Left lung (tissue), 10 donors: Measurements from ENCODE around the gene WWC1. TPM values are rescaled to one million over a fixed set of nuclear protein-coding genes. Genes with fewer than 3 reads are reported as not detected.
A peak's percentile ranks its signal among the peaks of the same experiment; 100 is the strongest.

Experiments
- ATAC-seq: fragments of 200-7000 bp; cut with Tn5 transposase; one replicate; pipeline ENCODE4 v1.9.1; 2020; ENCODE audit warnings: moderate library complexity
- DNase-seq, 4 donors: peaks; one replicate each; pipeline ENCODE4 v3.0.0-alpha.2; 2013 to 2020
- H3K27ac ChIP-seq, 2 donors: fragments of 200-600 bp; sonication (generic) in 1 of 2; one replicate each; pipeline versions ENCODE4 v1.5.0 to v1.8.0; 2020 to 2021
- H3K27me3 ChIP-seq, 2 donors: fragments of 200-600 bp; sonication (generic) in 1 of 2; one replicate each; pipeline versions ENCODE4 v1.5.0 to v1.8.0; 2020 to 2021
- H3K36me3 ChIP-seq, 2 donors: fragments of 200-600 bp; sonication (generic) in 1 of 2; one replicate each; pipeline versions ENCODE4 v1.5.0 to v1.8.0; 2020 to 2021
- H3K4me1 ChIP-seq, 2 donors: fragments of 200-600 bp; one replicate each; pipeline ENCODE4 v1.8.0; 2021
- H3K4me3 ChIP-seq, 2 donors: fragments of 200-600 bp; sonication (generic) in 1 of 2; one replicate each; pipeline versions ENCODE4 v1.5.0 to v1.8.0; 2020 to 2021; ENCODE audit warnings: mild to moderate bottlenecking in 1 of 2
- H3K9me3 ChIP-seq, 2 donors: fragments of 200-600 bp; sonication (generic) in 1 of 2; one replicate each; pipeline versions ENCODE4 v1.5.0 to v1.8.0; 2020 to 2021
- intact Hi-C, 2 donors: fragments of 100-400 bp; cut with DNase I; formaldehyde crosslinking; loops; one replicate each; pipeline versions ENCODE4 v1.11.2 to v1.14.2; 2022
- polyA plus RNA-seq, 6 donors: library from polyadenylated mRNA; unstranded; fragments of 120-200 nt; gene quantifications; one replicate each; pipeline ENCODE4 v1.2.1, GENCODE V29; 2013; ENCODE audit not compliant: insufficient read length in 6 of 6
- total RNA-seq, 2 donors: library from RNA; stranded (reverse); fragmentation: NEBNext Ultra II Directional; extraction: Animal tissue kit (Norgen Biotek cat#: 25700); gene quantifications; one replicate each; pipeline ENCODE4 v1.2.1, GENCODE V29; 2021
- TF ChIP-seq, protein P1 (sequence below), 2 donors: fragments of 200-600 bp; sonication (generic) in 1 of 2; IDR thresholded peaks; one replicate each; pipeline versions ENCODE4 v1.5.0 to v1.8.0; 2021; ENCODE audit warnings: antibody characterized with exemption in 2 of 2
- donor health status: DM: no; HTN: yes; CAD: no.
- donor health status: DM: no; HTN: no; CAD: no.

Gene WWC1
- total and polyA plus RNA-seq, 8 donors, result 59.6 to 128 (median 86.1) TPM

DNA sequence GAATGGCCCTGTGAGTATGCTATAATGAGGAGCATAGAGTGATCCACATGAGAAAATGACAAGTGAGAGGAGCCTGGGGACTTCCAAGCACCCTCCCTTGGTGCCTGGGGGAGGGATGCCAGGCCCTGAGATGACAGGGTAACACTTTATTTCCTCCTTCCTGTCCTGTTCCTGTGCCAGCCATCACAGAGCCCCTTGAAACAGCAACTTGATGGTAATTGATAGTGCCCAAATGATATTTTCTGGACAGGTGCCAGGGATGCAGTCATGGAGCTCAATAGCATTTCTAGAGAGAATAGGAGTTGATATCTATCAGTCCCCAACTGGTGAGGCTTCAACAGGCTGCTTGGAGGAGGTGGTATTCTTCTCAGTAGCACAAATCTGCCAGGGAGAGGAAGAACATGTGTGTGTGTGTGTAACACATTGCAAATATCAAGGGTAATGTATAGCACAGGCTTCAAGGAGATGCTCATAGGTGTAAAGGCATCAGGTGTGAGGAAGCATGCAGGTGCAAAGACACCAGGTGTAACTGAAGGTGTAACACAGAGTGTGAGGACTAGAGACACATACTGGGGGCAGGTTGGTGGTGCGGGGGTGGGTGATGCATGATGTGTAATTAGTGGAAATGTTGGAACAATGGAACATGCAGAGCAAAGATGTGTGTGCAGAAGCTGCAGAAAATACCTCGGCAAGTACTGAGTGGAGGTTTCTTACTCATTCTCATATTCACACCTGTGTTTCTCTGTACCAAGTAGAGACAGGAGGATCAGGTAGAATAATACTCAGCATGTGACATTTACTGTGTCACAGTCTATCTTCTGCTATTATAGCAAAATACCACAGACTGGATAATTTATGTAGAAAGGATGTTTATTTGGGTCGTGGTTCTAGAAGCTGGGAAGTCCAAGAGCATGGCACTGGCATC is 18.1 kb upstream of the WWC1 start:
- no peak for ATAC-seq
- H3K4me1 ChIP-seq, result peaks cover 0 to 16% of the 10 kb centered on the region in 2 donors
- peaks cover 0 to 8% of the 10 kb centered on the region in 2 donors for H3K27me3 ChIP-seq
- H3K36me3 ChIP-seq, result no peaks in the 10 kb centered on the region
- intact Hi-C loops, result no loop called here
- TF ChIP-seq, protein P1, sequence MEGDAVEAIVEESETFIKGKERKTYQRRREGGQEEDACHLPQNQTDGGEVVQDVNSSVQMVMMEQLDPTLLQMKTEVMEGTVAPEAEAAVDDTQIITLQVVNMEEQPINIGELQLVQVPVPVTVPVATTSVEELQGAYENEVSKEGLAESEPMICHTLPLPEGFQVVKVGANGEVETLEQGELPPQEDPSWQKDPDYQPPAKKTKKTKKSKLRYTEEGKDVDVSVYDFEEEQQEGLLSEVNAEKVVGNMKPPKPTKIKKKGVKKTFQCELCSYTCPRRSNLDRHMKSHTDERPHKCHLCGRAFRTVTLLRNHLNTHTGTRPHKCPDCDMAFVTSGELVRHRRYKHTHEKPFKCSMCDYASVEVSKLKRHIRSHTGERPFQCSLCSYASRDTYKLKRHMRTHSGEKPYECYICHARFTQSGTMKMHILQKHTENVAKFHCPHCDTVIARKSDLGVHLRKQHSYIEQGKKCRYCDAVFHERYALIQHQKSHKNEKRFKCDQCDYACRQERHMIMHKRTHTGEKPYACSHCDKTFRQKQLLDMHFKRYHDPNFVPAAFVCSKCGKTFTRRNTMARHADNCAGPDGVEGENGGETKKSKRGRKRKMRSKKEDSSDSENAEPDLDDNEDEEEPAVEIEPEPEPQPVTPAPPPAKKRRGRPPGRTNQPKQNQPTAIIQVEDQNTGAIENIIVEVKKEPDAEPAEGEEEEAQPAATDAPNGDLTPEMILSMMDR (IDR thresholded peaks at IDR 0.05), result no peak
- no peaks in the 10 kb centered on the region for H3K9me3 ChIP-seq
- H3K4me3 ChIP-seq, result no peak overlapping the region
- DNase-seq, result no peak
- no peak overlapping the region for H3K27ac ChIP-seq

DNA sequence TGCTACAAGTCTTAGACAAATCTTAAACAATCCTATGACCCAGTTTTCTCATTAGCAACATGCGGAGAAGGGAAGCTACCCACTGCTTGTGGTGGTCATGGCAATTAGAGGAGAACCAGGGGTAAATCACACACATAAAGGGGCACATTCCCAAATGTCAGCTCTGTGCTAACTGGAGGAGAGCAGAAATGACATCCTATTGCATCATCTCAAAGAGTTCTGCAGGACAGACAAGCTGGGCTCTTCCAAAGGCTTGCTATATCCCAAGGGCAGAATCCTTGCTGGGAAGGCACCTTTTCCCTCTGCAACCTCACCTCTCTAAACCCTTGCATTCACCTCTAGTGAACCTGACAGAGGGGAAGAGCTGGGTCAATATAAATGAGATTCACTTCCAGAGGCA is 17.0 kb upstream of the WWC1 start:
- no peak overlapping the region for H3K4me3 ChIP-seq
- H3K4me1 ChIP-seq, result peaks cover 0 to 9% of the 10 kb centered on the region in 2 donors
- H3K27ac ChIP-seq, result no peak overlapping the region
- H3K36me3 ChIP-seq, result no peaks in the 10 kb centered on the region
- DNase-seq (no peak), ATAC-seq (no peak)
- no peaks in the 10 kb centered on the region for H3K9me3 ChIP-seq
- TF ChIP-seq, protein P1 (IDR thresholded peaks at IDR 0.05), result no peak
- peaks cover 0 to under 1% of the 10 kb centered on the region in 2 donors for H3K27me3 ChIP-seq
- intact Hi-C loops, result no loop called here

DNA sequence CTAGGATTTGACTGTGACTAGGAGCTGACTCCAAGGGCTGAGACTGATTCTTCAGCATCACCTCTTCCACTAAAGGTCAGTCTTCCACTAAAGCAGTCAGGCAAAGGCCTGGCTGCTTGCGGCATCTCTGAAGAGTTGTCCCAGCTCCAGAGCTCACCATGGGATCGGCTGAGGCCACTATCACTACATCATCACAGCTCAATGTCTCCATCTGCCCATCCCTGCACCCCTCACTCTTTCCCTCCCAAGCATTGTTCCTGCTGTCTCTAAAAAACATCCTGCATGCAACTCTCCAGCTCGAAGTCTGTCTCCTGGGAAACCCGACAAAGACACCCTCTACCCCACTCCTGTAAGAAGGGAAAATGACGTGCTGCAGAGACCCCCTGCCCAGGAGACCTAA is 15.5 kb upstream of the WWC1 start:
- no peak for DNase-seq
- H3K27ac ChIP-seq, result no peak overlapping the region
- no peaks in the 10 kb centered on the region for H3K36me3 ChIP-seq
- TF ChIP-seq, protein P1 (IDR thresholded peaks at IDR 0.05), result no peak
- H3K4me3 ChIP-seq, result no peak overlapping the region
- intact Hi-C loops, result no loop called here
- H3K4me1 ChIP-seq, result no peaks in the 10 kb centered on the region
- ATAC-seq, result no peak
- no peaks in the 10 kb centered on the region for H3K9me3 ChIP-seq
- no peaks in the 10 kb centered on the region for H3K27me3 ChIP-seq

DNA sequence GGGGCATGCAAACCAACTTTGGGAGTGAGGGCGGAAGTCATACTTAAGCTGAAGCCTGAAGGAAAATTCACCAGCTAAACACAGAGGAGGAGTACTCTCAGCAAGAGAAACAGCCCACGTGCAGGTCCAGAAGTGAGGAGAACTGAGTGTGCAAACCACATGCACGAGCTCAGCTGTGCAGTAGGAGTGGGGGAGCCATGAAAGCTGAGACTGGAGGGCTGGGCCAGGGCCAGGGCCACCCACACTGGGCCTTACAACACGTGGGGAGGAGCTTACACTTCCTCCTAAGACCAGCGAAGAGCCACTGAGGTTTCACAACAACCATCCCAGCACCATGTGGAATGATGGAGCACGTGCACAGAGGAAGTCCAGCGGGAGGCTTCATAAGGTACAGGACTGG is 9.3 kb upstream of the WWC1 start:
- intact Hi-C loops, result no loop called here
- ATAC-seq, result peak; percentile 95
- DNase-seq, result peak in 2 of 4 donors; percentile 63 to 67

DNA sequence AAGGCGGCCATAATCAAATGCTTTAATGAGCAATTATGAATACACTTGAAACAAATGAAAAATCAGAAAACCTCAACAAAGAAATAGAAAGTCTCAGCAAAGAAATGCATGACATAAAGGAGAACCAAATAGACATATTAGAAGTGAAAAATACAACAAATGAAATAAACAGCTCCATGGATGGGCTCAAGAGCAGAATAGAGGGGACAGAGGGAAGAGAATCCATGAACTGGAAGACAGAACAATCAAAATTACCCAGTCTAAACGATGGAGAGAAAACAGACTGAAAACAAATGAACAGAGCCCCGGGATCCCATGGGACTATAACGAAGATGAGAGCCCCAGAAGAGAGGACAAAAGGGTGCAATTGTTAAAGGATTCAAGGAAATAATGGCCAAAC is 6.6 kb upstream of the WWC1 start:
- H3K36me3 ChIP-seq, result no peaks in the 10 kb centered on the region
- TF ChIP-seq, protein P1 (IDR thresholded peaks at IDR 0.05), result no peak
- ATAC-seq (no peak), DNase-seq (no peak)
- peaks cover 0 to 31% of the 10 kb centered on the region in 2 donors for H3K27me3 ChIP-seq
- H3K4me3 ChIP-seq, result no peak overlapping the region
- intact Hi-C loops, result no loop called here
- peaks cover 0 to 15% of the 10 kb centered on the region in 2 donors for H3K9me3 ChIP-seq
- H3K4me1 ChIP-seq, result no peaks in the 10 kb centered on the region
- H3K27ac ChIP-seq, result no peak overlapping the region

More for the DNA sequence above, 9.3 kb upstream of the WWC1 start:
- Histone ChIP-seq H3K4me3 (no peak overlapping the region), H3K36me3 (no peaks in the 10 kb centered on the region), H3K27me3 (peaks cover 0 to 12% of the 10 kb centered on the region in 2 donors), H3K4me1 (no peaks in the 10 kb centered on the region), H3K9me3 (peaks cover 0 to 15% of the 10 kb centered on the region in 2 donors), H3K27ac (no peak overlapping the region)
- TF ChIP-seq, protein P1 (IDR thresholded peaks at IDR 0.05), result no peak
